Ecto neural progenitor cell (in vitro differentiated cells): ENCODE measurements around the gene SZT2.
"Not testable (repeated sequence)": the region's sequence is repeated elsewhere in the genome, so short reads cannot be mapped to it uniquely, and the experiment has no call there.

ENCODE experiments used
- DNase-seq: peaks from one replicate; pipeline ENCODE4 v3.0.0-alpha.2; 2018; ENCODE audit warnings: low spot score

SZT2 gene

DNA sequence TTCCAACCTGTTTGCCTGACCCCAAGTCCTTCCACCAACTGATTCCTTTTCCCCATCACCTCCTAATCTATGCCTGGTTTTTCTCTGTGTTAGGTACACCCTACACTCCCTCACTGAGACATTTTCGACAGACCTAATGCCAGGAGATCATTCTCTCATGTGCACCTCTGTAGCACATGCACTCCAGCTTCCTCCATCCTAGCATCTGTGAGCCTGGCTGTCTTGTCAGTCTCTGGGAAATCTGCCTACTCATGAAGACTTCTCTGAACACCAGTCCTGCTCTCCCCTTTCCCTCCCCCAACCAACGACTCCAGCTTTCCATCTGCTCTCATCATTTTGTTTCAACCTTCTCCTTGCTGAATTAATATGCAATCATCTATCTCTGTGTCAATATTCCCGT lies 1.1 kb upstream of the SZT2 start:
- no peak for DNase-seq

DNA sequence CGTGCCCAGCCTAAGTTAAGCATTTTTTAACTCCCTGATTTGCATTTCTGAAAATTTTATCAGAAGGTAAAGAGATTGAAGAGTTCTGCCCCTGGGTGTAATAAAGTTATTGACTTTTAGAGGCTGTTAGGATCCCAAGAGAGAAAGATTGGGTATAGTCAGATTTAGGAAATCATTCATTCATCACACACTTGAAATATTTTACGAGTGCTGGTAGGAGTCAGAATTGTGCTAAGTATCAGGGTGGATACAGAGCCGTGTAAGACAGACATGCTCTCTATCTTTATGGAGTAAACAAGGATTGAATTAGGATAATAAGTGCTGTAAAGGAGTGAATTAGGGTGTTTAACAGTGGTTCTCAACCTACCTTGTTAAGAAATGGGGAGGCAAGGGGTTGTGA lies 3.0 kb downstream of the SZT2 start:
- no peak for DNase-seq

DNA sequence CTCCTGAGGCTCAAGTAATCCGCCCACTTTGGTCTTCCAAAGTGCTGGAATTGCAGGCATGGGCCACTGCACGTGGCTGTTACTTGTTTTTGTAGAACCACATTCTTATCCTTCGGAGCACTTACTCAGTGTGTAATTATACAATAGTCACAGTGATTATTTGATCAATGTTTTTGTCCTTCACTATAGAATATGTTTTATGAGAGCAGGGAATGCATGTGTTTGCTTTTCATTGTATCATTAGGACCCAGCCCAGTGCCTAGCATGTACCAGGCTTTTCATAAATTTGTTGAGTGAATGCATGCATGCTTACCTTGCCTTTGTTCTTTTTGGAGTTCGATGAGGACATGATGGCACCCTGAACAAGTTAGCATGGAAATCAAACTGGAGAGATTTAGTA lies 5.8 kb downstream of the SZT2 start:
- no peak for DNase-seq

DNA sequence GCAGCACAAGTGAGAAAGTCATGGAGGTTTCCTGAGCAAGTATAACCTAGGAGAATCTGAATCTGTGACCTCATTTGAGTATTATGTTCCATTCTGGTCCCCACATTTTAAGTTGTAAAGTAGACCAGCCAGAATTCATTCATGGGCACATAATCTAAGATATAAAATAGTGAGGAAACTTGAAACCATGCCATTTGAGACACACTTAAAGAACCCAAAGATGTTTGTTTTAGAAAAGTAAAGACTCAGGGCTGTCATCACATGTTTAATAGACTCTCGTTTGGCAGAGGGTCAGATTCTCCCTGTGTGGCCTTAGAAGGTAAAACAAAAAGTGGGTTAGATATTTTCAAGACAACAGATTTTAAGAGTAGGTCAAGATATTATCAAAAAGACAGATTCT lies 6.4 kb downstream of the SZT2 start:
- DNase-seq: no peak

DNA sequence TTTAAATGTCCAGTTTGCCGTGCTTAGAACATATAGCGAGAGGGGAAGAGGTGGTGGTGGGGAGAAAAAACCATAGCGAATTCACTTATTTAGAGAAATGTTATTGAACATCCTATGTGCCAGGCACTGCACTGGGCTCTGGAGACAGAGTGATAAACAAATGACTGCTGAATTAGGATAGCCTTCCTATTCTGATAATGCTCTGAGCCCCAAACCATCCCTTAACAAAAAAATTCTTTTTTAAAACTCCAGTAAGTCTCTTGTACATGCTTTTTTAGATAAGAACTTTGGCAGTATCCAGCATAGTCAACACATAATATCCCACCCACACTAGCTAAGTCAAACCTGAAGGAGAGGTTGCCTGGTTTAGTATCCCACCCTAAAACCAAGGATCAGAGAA lies 8.5 kb downstream of the SZT2 start:
- no peak for DNase-seq

DNA sequence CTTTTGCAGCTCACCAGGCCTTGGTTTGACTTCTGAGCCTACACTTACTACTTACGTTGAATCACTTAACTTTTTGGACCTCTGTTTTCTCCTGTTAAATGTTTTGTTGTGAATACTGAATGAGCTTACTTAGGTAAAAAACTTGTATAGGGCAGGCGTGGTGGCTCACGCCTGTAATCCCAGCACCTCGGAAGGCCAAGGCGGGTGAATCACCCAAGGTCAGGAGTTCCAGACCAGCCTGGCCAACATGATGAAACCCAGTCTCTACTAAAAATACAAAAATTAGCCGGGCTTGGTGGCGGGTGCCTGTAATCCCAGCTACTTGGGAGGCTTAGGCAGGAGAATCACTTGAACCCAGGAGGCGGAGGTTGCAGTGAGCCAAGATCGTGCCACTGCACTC lies 10.7 kb downstream of the SZT2 start:
- not testable (repeated sequence) for DNase-seq

DNA sequence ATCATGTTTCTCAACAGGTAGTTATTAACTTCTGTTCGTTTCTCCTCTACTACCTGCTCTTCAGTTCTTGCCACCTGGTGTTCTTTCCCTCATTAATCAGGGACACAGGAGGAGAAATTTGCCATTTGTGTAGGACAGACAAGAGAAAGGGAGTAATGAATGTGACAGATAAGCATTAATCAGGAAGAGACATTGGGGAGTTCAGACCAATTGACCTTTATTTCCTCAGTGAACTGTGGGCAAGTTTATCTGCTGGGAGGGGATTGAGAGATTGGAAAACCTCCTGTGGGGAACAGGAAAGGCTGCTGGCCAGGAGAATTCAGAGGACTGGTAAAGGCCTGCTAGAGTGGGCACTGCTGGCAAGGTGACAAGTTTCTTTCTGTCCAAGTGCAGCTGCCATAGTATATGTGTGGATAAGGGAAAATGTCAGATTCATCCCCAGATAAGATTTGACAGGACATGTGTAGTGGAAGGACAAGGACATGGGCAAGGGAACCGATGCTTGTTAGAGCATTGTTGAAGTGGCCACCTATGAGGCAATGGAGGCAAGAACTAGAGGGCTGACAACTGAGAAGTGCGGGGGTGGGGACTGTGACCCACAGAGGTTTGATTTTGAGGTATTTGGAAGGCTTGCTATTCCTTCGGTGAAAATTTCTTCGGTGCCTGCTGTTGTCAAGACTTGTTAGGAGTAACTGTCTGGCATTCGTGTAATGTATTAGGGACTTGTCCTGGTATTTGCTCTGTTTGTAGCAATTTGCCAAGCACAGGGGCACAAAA lies 12.6 kb downstream of the SZT2 start:
- DNase-seq: no peak

DNA sequence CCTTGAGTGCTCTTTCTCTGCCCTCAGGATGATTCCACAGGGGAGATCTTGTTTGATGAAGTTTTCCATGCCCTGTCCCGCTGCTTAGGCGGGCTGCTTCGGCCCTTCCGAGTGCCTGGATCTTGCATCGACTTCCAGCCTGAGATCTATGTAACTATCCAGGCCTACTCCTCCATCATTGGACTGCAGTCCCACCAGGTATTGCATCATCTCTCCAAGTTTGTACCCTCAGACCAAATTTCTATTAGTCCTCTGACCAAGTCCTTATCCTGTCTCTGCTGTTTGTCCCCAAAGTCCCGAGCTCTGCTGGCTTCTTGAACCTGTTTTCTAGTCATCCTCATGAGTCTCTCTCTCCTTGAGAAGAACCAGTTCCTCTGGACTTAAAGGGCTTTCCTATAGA lies 14.7 kb downstream of the SZT2 start:
- no peak for DNase-seq

DNA sequence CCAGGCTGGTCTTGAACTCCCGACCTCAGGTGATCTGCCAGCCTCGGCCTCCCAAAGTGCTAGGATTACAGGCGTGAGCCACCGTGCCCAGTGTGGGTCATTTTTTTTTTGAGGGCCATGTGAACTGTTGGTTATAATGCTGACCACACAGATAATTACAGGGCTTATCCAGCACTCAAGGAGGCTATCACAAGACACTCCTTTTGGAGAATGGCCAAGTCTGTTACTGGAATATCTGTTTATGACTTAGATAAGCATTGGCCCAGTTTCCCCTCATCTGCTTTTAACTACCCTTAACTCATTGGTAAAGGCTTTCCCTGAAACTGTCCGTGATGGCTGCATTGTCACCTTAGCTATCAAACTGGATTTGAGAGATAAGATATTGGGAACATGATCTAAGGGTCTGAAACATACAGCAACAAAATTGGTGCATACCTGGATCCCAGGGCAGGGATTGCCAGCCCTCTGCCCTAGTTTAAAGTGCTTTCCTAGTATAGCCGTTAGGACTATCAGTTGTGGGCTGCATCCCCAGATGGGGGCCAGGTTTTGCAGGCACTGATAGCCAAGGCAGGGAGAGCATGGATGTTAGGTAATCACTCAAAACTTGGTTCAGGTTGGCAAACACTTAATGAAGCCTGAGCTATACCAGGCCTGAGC lies 15.6 kb downstream of the SZT2 start:
- DNase-seq: no peak

DNA sequence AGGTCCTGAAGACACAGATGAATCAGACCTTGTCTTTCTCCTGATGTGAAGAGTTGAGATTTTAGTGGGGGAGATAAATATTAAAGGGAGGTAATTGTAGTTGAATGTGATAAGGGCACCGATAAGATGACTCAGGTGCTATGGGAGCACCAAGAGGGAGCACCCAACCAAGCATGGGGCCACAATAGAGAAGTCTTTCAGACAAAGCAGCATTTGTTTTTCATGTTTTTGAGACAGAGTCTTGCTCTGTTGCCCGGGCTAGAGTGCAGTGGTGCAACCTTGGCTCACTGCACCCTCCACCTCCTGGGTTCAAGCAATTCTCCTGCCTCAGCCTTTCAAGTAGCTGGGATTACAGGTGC lies 16.2 kb downstream of the SZT2 start:
- no peak for DNase-seq

DNA sequence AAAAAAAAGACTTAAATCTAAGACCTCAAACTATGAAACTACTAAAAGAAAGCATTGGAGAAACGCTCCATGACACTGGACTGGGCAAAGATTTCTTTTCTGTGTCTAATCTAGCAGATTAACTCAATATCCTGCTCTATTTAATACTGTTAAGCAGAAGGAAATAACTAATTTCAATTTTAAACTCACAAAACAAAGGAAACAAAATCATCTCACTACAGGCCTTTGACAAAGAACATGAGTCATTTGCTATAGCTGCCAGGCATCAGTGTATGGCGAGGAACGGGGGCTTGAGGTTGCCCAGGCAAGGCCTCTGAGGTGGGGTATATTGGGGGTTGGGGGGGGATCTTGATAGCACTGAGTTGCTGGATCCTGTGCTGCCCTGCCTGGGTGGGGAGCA lies 20.9 kb downstream of the SZT2 start:
- no peak for DNase-seq

DNA sequence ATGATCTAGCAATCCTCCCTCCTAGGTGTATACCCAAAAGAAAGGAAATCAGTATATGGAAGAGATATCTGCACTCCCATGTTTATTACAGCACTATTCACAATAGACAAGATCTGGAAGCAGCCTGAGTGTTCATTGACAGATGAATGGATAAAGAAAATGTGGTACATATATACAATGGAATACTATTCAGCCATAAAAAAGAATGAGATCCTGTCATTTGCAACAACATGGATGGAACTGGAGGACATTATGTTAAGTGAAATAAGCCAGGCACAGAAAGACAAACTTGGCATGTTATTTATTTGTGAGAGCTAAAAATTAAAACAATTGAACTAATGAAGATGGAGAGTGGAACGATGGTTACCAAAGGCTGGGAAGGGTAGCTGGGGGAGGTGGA lies 23.7 kb downstream of the SZT2 start:
- not testable (repeated sequence) for DNase-seq

DNA sequence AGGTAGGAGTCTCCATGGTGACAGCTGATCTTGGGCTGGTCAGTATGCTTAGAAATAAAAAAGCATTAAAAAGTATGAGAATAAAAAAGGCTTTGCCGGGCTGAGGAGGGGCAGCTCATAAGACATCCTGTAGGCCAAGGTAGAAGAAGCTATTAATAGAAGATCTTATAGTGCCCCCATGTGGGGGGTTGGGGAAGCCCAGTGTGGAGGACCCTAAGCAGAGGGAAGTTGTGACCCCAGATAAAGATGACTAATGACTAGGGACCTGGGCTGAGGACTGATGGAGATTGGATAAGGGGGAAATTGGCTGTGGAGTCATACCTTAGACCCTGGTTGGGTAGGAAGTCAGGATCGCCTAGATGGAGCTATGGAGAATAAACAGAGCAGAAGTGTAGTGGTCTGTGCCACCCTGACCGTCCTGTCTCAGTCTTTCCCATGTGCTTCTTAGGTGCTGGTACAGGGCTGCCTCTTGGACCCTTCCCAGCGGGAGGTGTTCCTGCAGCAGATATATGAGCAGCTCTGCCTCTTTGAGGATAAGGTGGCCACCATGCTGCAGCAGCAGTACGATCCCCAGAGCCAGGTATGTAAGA lies 25.0 kb downstream of the SZT2 start:
- peak; percentile 63 for DNase-seq

DNA sequence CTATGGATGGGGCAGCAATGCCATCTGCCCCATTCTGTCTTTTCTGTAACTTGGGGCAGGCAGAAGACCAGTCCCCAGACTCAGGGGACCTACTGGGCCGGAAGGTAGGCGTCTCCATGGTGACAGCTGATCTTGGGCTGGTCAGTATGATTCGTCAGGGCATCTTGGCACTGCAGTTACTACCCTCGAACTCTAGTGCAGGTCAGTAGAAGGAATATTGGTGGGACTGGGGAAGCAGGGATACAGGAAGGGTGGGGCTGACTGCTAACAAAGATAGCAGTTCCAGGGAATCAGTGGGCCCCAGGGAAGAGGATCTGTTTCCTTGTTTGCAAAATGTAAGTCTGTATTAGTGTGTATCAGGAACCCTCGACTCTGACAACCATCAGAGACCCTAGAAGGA lies 26.2 kb downstream of the SZT2 start:
- no peak for DNase-seq

DNA sequence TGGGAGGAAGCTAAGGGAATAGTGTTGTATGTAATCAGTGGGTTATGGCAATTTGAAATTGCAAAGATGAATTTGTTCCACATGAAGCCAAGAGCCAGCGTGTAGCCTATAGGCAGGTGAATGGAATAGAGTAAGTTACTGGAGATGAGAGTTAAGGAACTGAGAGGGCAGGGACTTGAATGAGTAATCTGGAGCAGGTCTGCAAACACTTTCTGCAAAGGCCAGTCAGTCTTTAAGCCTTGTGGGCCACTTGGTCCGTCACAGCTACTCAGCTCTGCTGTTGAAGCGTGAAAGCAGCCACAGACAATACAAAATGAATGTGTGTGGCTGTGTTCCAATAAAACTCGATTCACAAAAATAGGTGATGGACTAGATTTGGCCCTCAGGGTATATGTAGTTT lies 29.2 kb downstream of the SZT2 start:
- no peak for DNase-seq

DNA sequence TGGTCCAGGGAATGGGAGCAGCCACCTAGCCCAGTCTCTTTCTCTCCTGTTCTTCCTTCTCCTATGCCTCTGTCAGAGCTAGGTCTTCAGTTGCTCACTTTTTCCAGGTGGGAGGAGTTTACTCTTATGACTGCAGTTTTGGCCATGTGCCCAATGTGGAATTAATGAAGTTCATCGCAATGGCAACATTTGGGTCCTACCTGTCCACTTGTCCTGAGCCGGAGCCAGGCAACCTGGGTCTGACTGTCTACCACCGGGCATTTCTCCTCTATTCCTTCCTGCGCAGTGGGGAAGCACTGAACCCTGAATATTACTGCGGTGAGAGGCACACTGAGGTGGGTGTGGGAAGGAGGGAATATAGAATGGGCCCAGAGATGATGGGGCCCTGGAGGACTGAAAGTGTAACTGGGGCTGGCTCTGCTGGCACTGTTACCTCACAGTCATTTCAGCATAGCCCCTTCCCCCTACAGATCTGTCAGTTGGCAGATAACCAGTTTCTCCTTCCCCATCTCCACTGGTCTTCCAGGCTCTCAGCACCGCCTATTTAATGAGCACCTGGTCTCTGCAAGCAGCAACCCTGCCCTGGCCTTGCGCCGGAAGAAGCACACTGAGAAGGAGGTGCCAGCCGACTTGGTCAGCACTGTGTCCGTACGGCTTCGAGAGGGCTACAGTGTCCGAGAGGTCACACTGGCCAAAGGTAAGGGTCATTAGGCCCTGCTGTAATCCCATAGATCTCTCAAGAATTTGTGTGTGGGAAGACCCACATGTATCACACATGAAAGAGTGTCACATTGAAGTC lies 30.1 kb downstream of the SZT2 start:
- no peak for DNase-seq

DNA sequence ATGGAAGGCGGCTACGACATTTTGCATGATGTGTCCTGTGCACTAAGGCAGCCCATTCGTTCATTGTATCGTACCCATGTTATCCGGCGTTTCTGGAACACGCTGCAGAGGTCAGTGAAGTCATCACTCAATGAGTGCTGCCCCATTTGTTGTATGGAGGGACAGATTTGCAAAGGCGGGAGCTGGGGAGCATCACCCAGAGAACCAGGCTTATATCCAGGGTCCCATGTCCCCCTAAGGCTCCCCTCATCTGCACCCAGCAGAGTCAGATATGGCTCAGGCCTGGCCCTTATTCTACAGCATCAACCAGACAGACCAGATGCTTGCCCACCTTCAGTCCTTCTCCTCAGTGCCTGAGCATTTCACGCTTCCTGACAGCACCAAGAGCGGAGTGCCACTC lies 31.2 kb downstream of the SZT2 start:
- DNase-seq: no peak

DNA sequence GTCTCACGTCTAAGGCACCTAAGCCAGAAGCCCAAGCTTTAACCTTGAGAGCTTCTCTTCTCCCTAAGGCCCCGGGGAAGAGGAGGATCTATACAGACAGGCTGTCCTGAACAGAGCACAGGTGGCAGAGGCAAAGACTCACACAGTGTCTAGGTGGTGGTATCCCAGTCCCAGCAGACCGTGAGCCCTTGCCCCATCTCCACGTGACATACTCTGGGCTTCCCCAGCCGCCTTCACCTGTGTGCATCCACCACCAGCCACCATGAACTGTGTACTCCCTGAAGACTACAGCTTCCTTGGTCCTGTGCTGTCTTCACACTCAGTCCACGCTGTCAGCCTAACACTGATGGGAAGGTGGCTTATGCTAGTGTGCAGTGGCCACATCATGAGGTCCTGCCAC lies 31.7 kb downstream of the SZT2 start:
- DNase-seq: no peak

DNA sequence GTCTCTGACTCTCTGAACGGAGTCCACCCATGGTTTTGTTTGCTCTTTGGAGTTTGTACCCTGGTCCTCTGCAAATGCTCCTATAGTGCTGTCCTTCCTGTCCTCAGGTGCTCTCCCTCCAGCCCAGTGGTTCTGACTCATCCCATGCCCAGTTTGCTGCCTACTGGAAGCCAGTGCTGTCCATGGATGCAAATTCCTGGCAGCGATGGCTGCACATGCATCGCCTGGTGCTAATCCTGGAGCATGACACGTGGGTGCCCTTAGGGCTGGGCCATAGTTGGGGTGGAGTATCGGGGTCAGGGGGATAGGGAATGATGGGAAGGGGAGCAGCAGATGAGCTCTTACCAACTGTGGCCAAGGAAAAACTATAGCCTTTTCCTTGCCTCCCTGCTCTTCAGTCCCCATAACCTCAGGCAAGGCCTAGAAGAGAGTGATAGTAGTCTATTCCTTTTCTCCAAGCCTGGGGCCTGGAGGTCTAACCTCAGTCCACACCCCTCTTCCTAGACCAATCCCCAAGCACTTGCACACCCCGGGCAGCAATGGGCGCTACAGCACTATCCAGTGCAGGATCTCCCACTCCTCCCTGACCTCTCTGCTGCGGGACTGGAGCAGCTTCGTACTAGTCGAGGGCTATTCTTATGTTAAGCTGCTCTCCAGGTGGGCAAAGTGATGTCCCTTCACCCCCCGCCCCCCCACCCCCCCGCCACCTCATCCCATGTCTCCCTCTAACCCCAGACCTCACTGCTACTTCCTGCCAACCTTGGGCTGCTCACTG lies 32.5 kb downstream of the SZT2 start:
- no peak for DNase-seq

DNA sequence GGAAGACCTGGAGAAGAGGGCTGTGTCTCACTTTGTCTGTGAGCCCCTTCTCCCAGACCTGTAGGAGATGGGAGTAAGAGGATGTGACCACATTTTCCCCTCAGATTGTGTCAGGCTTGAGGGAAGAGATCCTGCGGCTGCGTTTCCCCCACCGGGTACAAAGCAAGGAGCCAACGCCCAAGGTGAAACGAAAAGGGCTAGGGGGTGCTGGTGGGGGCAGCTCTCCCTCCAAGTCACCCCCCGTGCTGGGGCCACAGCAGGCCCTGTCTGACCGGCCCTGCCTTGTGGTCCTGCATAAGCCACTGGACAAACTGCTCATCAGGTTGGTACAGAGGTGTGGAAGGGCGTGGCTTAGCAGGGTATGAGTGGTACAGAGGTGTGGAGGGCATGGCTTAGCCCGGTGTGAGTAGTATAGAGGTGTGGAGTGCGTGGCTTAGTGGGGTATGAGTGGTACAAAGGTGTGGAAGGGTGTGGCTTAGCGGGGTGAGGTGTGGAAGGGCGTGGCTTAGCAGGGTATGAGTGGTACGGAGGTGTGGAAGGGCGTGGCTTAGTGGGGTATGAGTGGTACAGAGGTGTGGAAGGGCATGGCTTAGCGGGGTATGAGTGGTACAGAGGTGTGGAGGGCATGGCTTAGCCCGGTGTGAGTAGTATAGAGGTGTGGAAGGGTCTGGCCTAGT lies 33.4 kb downstream of the SZT2 start:
- no peak for DNase-seq
